Measurements from ENCODE around the gene BCL2L11.
A peak's percentile ranks its signal among the peaks of the same experiment; 100 is the strongest.

BCL2L11 gene

GRCh38 chr2:111191877-111192276 lies 71.2 kb downstream of the BCL2L11 start:
- DNase-seq (ENCODE audit: low read depth): peak; percentile 42
- TF ChIP-seq CTCF (IDR thresholded peaks at IDR 0.05; ENCODE audit: low read depth, low read length) (no peak), POLR2A (IDR thresholded peaks at IDR 0.05; ENCODE audit: extremely low read depth, insufficient read length) (no peak), MYC (IDR thresholded peaks at IDR 0.05; ENCODE audit: low read depth, low read length) (no peak), MAX (IDR thresholded peaks at IDR 0.05; ENCODE audit: low read depth, low read length) (no peak)
- no peak overlapping the region for H3K4me3 ChIP-seq (ENCODE audit: low read depth, low read length)

- DNase-seq (ENCODE audit: low read depth): no peak
- TF ChIP-seq MYC (IDR thresholded peaks at IDR 0.05; ENCODE audit: low read depth, low read length): no peak
- TF ChIP-seq POLR2A (IDR thresholded peaks at IDR 0.05; ENCODE audit: extremely low read depth, insufficient read length): no peak
- no peak for TF ChIP-seq CTCF (IDR thresholded peaks at IDR 0.05; ENCODE audit: low read depth, low read length)
- TF ChIP-seq MAX (IDR thresholded peaks at IDR 0.05; ENCODE audit: low read depth, low read length): no peak
- H3K4me3 ChIP-seq (ENCODE audit: low read depth, low read length): no peak overlapping the region
These were observed 72.2 kb downstream of the BCL2L11 start for GRCh38 chr2:111192776-111193368.

GRCh38 chr2:111194835-111195621 lies 74.3 kb downstream of the BCL2L11 start:
- TF ChIP-seq MYC (IDR thresholded peaks at IDR 0.05; ENCODE audit: low read depth, low read length) (no peak), CTCF (IDR thresholded peaks at IDR 0.05; ENCODE audit: low read depth, low read length) (no peak), POLR2A (IDR thresholded peaks at IDR 0.05; ENCODE audit: extremely low read depth, insufficient read length) (no peak), MAX (IDR thresholded peaks at IDR 0.05; ENCODE audit: low read depth, low read length) (peak; percentile 25; the same call in 1 of the 2 replicates)
- no peak overlapping the region for H3K4me3 ChIP-seq (ENCODE audit: low read depth, low read length)
- peak; percentile 91 for DNase-seq (ENCODE audit: low read depth)

- no peak for DNase-seq (ENCODE audit: low read depth)
- TF ChIP-seq CTCF (IDR thresholded peaks at IDR 0.05; ENCODE audit: low read depth, low read length) (no peak), MYC (IDR thresholded peaks at IDR 0.05; ENCODE audit: low read depth, low read length) (no peak), MAX (IDR thresholded peaks at IDR 0.05; ENCODE audit: low read depth, low read length) (no peak), POLR2A (IDR thresholded peaks at IDR 0.05; ENCODE audit: extremely low read depth, insufficient read length) (no peak)
- H3K4me3 ChIP-seq (ENCODE audit: low read depth, low read length): no peak overlapping the region
These were observed 75.7 kb downstream of the BCL2L11 start for GRCh38 chr2:111196435-111196834.

GRCh38 chr2:111198701-111199100 lies 78.0 kb downstream of the BCL2L11 start:
- TF ChIP-seq MAX (IDR thresholded peaks at IDR 0.05; ENCODE audit: low read depth, low read length): no peak
- TF ChIP-seq CTCF (IDR thresholded peaks at IDR 0.05; ENCODE audit: low read depth, low read length): no peak
- TF ChIP-seq POLR2A (IDR thresholded peaks at IDR 0.05; ENCODE audit: extremely low read depth, insufficient read length): no peak
- no peak for TF ChIP-seq MYC (IDR thresholded peaks at IDR 0.05; ENCODE audit: low read depth, low read length)
- no peak overlapping the region for H3K4me3 ChIP-seq (ENCODE audit: low read depth, low read length)
- DNase-seq (ENCODE audit: low read depth): no peak

Measured in NB4 (cell line).